ENCODE measurements around the gene DYNC1I1.
"Not testable (repeated sequence)": the region's sequence is repeated elsewhere in the genome, so short reads cannot be mapped to it uniquely, and the experiment has no call there.

Gene DYNC1I1

DNA sequence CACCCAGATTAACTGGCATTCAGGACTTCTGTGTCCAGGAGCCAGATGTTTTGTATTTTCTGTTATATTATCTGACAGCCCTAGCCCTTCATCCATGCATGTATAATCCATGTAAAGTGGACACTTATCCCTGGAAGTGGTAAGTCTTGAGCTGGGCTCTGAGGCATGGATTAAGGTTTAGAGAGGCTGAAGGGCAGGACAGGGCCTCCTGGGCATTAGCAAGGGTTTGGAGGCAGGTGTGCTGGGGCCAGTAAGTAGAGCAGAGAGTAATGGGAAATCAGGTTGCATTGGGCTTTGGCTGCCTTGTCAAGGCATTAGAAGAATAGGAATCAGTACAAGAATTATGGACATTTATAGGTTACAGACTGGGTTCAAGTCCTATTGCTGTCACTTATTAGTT, 138.0 kb downstream of the DYNC1I1 start:
- DNase-seq (ENCODE audit: low read depth): no peak

DNA sequence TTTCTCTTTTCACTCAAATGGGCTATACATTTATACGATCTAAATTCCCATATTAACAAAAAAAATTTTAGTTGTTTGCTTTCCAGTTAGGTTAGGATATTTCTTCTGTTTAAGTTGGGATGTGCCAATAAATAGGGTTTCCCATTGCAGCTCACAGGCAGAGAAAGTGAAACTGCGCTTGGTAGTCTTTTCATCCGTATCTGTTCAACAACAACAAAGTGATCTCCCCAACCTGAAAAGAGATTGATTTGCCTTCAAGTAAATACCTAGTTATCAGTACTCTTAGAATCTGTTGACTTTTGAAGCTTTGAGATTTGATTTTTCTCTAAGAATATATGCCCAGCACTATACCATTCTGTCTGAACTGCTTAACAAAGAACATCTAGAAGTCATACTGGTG, 143.4 kb downstream of the DYNC1I1 start:
- DNase-seq (ENCODE audit: low read depth): no peak

DNA sequence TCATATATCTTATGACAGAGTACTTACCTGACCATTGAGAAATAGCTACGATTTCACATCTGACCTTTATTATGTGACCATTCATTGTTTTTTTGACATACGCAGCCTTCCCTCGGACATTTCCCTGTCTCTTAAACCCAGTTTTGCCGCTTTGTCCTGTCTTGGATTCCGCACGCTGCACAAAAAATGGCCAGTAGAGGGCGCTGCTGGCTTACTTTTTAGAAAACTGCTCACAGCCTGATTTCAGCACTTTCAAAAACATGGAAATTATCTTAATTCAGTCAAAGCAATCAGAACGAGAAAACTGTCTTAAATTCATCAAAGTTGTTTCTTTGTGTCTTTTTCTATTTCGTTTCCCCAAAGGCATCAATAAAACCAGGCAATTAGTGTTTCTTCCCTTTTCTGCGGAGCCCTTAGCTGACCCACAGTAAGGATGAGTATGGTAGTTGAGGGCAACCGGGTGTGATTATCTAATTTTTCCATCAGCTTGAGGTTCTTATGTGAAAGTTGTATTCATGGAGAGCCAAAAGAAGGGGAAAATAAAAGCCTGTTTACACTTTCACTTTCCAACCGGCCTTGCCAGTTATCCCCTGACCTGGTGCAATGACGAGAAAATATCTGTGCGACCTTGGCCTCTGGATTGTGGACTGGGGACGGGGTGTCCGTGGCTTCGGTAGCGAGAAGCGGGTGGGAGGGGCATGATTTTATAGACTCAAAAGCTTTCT, 144.4 kb downstream of the DYNC1I1 start:
- peak; percentile 80 for DNase-seq (ENCODE audit: low read depth)

DNA sequence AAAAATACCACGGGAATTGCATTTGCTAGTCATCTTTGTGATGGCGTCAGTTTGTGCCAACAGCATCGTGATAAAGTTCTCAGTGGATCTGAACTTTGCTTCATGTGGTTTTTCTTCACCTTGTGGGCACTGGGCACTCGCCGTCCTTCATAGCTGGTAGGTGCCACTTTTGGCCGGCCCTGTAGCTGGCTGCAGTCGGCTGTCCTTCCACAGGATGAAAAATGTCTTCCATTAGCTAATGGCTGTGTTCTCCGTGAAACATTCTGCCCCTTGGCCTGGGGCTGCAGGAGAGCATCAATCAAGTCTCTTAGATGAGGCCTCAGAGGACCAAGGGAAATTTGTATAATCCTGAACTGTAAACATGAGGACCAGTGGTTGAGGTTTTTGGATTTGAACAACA, 145.3 kb downstream of the DYNC1I1 start:
- DNase-seq (ENCODE audit: low read depth): no peak

DNA sequence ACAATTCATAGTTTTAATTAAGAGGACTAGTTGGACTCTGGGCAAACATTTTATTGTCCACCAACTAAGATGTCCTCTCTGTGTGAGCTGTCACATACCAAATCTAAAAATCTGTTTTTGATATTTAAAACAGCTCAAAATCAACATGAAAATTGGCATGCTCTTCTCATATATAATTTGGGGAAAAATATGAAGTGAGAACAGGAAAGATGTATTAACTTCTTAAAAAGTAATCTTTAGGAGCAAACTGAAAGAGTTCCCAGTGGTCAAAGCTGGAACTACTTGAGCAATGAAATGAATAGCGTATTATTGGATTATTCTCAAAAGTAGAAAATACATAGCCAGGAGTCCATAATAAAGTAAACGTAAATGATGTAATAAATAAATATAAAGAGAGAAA, 147.2 kb downstream of the DYNC1I1 start:
- no peak for DNase-seq (ENCODE audit: low read depth)

DNA sequence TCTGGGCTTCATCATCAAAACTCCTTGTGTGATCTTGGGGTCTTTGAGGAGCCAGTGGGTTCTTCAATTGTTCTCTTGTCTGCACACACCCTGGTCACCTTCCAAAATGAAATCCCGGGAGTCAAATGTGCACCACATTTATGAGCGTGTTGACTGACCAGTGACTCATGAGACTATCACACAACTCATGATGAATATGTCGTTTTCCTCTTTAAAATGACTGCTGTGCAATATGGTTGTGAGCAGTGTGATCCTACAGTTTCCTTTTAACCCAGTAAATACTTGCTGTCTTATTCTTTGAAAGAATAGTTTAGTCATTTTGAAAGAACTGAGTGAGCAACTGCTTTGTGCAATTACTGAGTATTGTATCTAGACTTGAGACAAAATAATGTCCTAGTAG, 149.2 kb downstream of the DYNC1I1 start:
- DNase-seq (ENCODE audit: low read depth): no peak

DNA sequence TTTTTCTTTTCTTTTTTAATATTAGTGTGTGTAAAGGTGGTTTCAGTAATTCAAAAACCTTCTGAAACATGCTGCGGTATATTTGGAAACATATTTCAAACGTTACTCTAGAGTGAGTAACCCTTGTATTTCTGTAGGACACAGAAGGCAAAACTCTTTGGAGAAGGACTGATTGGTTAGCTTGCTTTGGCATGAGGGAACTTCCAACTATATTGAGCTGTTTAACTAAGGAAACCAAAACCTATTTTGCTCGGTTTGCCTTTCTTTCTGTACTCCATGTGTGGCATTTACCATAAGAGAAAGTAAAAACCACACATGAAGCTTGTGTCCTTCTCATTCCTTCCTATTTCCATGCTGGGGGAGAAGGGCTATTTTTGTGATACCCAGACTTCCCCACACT, 149.8 kb downstream of the DYNC1I1 start:
- no peak for DNase-seq (ENCODE audit: low read depth)

DNA sequence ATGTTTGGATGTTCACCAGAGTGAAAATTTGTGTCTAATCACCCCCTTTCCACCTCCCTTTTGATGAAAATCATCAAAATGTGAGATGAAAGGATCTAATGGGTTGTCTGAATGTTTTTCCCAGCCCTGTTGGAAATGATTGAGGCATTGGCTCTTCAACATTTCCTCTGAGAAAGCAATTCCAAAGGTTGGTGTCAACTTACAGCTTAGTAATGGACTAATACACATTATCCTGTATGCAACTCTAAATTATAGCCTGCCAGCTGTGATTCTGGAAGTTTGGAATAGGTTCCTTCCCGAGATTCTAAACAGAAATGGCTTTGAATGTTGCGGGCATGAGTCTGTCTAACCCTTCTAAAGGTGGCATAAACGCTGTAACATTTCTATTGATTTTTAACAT, 152.9 kb downstream of the DYNC1I1 start:
- no peak for DNase-seq (ENCODE audit: low read depth)

DNA sequence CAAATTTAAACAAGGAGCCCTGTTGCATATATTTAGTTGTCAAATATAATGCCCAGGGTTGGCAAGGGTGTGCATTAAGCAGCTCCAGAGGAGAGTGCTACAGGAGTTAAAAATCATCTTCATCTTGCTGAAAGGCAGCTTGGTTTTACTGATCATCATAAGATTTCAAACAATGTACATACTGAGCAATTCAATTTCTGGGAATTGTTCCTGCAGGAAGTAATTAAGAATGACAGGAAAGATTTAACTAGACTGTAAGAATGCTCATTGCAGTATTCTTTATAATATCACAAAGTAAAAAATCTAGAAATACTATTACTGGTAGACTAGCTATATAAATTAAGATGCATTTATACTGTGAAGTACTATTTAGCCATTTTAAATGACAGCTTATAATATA, 153.6 kb downstream of the DYNC1I1 start:
- DNase-seq (ENCODE audit: low read depth): no peak

DNA sequence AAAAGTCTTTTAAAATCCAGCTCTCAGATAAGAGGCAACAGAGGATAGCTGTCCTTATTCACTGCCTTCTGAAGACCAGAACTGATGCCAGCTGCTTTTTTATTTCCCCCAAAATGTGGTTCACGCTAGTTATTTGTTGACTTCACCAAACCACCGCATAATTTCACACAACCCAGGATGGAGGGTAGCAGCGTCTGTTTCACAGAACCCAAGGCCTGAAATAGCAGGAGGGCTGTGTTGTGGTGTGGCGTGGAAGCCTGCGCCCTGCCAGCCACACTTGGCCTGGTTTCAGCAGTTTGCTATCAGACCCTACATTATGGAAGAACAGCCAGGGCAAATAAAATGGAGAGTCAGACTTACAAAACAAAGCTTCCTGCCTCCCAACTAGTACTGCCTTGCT, 155.4 kb downstream of the DYNC1I1 start:
- no peak for DNase-seq (ENCODE audit: low read depth)

DNA sequence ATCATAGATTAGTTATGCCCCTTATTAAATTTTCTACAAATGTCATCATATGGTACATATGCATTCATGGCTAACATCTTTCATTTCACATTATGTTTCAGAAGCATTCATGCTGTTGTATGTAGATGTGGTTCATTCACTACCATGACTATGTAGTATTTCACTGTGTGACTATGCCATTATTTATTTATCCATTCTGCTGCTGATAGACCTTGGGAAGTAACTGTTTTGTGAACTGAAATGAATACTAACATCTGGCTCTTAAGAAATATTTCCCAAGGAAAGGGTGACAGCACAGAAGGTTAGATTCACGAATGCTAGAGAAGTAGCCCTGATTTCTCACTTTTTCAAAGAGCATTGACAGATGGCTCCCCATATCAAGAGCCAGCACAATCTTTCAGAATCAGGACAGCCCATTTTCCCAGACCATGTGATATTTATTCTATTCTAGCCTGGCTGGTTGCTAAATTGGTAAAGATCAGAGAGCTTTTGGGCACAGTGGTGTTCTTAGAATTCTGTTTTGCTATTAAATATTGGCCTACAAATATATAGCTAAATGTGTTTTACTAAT, 157.4 kb downstream of the DYNC1I1 start:
- DNase-seq (ENCODE audit: low read depth): no peak

DNA sequence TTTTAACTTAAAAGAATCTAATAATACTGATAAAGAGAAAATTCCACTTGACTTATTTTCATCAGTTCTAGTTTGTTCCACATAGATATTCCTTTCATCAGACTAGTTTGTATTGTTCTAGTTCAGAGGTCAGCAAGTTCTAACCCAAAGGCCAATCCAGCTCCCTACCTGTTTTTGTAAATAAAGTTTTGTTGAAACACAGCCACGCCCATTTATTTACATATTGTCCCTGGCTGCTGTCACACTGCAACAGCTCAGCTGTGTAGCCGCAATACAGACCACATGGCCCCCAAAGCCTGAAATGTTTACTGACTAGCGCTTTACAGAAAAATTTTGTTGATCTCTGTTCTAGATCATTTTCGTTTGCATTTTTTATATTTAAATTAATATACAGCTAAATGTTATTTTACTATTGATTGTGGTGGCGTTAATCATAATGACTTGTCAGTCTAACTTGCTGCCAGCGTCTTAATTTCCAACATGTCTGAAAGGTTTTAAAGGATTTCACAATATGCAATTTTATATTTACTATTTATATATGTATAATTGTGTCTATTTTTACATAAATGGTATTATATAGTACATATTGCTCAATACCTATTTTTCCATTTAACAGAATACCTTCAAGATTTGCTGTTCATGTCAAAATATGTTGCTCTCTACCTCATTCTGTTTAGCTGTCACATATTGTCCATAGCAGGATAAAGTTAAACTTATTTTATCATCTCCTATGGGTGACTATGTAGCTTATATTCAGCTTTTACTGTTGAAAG, 159.3 kb downstream of the DYNC1I1 start:
- no peak for DNase-seq (ENCODE audit: low read depth)

DNA sequence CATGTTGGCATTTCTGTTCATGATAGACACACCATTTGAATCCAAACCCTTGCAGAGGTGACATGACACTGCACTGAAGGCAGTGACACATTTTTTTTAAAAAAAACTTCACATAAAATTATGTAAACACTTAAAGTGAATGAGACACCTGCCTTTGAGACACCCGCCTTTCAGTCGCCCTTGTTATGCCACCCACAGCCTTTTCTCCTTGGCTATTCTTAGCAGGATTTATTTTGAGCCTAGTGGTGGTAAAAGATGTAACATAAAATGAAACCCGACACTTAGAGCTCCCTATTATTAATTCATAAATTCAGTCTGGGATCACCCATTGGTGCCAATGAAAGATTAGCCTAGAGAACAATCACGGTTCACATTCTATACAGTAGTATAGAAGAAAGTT, 161.3 kb downstream of the DYNC1I1 start:
- no peak for DNase-seq (ENCODE audit: low read depth)

DNA sequence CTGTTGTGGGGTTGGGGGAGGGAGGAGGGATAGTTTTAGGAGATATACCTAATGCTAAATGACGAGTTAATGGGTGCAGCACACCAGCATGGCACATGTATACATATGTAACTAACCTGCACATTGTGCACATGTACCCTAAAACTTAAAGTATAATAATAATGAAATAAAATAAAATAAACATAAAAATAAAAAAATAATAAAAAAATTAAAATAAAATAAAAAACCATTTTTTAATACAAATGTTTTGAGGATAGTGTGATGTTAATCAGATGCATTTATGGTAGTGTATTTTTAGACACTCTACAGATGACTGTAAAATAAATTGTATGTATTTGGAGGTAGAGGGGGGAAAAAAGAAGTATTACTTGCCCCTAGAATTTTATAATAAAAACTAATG, 172.5 kb downstream of the DYNC1I1 start:
- DNase-seq (ENCODE audit: low read depth): not testable (repeated sequence)

DNA sequence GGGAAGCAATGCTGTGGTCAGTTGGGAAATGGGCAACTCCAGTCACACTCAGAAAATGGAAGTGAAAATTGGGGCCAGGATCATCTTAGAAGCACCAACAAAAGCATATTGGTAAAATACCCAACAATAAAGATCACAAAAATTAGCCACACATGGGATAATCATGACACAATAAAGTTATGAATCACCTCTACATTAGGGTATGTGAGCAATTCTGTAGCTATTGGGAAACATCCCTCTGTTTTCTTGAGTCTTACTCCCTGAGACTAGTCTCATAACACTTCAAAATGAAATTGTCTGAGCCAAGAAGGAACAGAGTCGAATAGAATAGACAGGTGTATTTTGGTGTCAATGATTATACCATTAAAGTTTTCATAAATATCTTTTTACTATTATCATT, 178.3 kb downstream of the DYNC1I1 start:
- DNase-seq (ENCODE audit: low read depth): no peak

DNA sequence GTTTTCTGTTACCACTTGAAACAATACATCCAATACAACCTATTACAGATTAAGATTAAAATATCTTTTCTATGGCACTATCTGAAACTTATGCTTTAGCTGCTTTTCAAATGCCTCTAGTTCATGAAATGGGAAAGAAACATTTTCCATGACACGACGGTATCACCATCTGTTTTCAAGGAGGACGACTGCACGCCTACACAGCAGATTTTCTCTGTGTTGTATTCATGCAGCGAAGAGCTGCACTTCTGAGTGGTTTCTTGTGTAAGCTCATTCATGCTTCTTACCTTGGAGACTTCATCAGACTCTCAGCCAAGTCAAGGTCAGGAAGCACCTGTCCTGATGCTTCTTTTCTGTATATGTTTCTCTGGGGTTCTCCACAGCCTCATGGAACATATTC, 179.2 kb downstream of the DYNC1I1 start:
- no peak for DNase-seq (ENCODE audit: low read depth)

DNA sequence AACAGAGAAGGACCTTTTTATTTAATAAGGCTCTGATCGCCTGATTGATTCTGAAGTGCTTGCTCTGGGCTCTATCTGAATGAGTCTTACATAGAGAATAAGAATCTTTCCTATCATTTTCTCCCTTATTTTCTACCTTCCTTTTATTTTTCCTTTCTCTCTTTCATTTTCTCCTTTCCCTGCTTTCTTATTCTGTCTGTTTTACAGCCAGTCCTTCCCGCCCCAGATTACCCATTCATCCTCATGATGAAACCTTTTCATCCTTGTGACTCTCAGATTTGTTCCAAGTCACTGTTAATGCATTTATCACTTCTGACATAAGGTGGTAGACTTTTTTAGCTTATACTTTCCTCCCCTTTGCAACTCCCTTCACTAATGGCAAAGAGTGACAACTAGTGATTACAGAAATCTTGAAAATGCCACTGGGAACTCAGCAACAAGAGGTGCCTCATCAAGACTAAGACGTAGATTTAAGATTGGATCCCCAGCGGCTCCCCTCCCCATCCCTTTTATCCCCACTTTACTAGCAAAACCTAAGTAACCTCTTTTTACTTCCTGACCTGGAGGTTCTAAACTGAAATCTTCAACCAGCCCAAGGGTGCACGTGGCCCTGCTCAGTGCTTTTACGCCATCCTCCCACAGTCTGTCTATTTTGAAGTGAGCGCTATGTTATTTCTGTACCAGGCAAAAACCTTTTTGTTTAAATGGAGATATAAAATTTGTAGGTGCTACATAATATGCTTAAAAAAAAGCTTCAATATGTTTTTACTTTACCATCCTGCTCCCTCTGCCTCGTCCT, 179.8 kb downstream of the DYNC1I1 start:
- no peak for DNase-seq (ENCODE audit: low read depth)

DNA sequence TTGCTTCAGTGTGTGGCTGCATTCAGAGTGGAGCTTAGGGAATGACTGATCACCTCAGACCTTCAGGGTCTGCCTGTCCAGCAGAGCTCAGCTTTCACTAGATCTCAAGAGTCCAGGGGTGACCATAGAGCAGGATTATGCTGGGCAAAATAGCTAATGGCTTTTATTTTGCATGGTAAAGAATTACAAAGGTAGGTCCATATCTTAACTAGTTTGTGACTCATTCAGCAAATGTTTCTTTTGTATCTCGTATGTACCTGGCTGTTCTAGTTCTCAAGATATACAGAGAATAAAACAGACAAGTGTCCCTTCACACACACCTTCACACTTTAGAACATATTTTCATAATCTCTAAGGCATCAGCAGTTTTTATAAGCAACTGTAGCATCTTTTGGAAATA, 180.5 kb downstream of the DYNC1I1 start:
- no peak for DNase-seq (ENCODE audit: low read depth)

DNA sequence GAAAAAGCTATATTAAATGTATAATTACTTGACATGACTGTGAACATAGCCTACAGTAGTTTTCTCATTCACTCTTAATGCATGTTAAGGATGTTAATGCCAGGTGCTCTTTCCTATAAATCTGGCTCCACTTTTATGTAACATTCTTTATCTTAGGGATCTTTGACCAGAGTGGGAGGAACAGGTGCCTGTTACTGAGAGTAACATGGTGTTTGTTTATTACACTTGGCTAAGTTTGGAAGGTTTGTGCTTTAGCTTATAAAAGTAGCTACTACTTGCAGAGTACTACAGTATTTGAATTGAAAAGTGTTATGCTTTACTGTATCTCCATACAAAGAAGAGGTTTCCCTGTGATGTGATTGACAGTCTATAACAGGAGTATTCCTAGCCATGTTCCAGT, 183.4 kb downstream of the DYNC1I1 start:
- DNase-seq (ENCODE audit: low read depth): no peak

DNA sequence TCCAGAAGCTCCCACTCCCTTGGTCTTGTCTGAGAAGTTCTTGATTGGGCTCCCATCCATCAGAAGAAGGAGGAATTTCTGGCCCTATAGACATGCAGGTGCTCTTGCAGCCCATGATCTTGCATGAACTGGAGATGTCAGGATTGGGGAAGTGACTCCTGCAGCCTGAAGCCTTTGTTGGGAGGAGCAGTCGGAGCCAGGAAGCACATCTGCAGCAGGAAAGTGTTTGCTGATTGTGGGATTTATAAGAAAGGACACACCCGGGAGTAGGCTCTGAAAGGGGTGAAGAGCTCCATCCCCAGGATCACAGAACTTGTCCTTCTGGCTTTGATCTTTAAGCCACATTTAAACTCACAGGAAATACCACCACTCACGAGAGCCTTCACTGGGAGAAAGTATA, 185.2 kb downstream of the DYNC1I1 start:
- no peak for DNase-seq (ENCODE audit: low read depth)

DNA sequence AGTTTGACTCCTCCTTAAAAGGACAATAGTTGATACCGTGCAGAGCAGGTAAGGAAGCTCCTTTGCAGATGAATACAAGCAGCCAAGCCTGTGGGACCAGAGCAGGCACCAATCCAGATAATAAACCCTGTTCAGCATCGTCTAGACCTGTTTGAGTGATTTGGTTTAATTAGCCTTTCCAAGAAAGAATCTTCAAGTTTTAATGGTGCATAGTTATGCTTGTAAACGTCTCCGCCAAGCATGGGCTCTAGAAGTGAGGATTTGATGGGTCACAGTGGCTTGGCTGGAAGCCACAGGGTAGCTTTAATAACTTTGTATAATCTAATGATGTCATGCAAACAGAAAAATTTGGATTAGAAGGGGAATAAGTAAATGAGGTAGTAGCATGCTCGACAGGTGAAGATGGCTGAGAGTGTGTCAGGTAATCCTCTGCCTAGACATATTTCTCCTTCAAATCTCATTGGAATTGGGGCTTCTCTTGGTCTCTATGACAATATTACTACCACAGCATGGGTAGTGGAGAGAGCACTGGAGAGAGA, 188.4 kb downstream of the DYNC1I1 start:
- DNase-seq (ENCODE audit: low read depth): no peak

DNA sequence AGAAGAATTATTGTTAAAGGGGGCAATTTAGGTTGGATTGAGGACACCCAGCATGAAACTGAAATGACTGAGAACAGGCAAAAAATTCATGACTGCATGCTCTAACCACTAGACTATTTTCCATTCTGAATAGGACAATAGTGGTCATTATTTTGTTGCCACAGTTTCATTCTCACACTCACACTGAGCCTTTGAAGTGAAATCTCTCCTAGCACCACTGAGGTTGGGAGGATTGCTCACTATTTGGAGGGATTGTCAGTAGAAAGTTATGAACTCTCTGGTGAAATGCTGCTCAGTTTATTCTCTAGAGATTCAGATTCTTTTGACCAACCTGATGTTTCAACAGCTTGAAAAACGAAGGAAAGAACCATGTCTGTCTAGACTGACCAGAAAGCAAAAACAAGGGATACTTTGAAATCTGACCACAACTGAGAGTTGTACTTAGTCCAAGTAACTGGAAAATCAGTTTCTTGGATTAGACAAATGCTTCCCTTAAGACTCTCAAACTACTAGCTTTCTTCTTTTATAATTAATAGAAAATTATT, 191.2 kb downstream of the DYNC1I1 start:
- DNase-seq (ENCODE audit: low read depth): no peak

All from stimulated activated CD8-positive, alpha-beta memory T cell treated with anti-CD3 and anti-CD28 coated beads, Interleukin-15, amount 100 ng/mL, for 24 hours (primary cell).